ENCODE measurements around the gene AZI2. TPM values are rescaled to one million over a fixed set of nuclear protein-coding genes. Genes with fewer than 3 reads are reported as not detected.

Gene AZI2
- total and polyA plus RNA-seq, 4 experiments from 2014 or later = 40.3 to 44.5 (median 43.6) TPM

- peaks cover 3 to 14% (median 12%) of the 10 kb centered on the region in 4 donors for H3K4me1 Mint-ChIP-seq
- DNase-seq = no peak
- Histone ChIP-seq H3K27ac (ENCODE audit: low read depth, low read length) (no peak overlapping the region), H3K4me3 (ENCODE audit: low read length in 2 of 2) (no peak overlapping the region), H3K9me3 (ENCODE audit: control insufficient read depth in 1 of 2, low read length in 2 of 2) (peaks cover 0 to under 1% of the 10 kb centered on the region in 2 donors), H3K27me3 (ENCODE audit: insufficient read depth, low read length) (no peaks in the 10 kb centered on the region), H3K4me1 (ENCODE audit: insufficient read depth, low read length) (no peaks in the 10 kb centered on the region), H3K36me3 (ENCODE audit: insufficient read depth, low read length) (no peaks in the 10 kb centered on the region)
- peaks cover 21 to 26% of the 10 kb centered on the region in 2 donors for H3K36me3 Mint-ChIP-seq
- H3K27me3 Mint-ChIP-seq = no peaks in the 10 kb centered on the region
- intact Hi-C loops (cut with micrococcal nuclease) = no loop called here
- POLR2A ChIA-PET (ENCODE audit: partially characterized antibody) = no interaction called here
- H3K27ac Mint-ChIP-seq = peak overlapping the region in 3 of 7 donors; percentile 6 to 69 (median 24)
- no peak overlapping the region for H3K4me3 Mint-ChIP-seq
- CTCF ChIA-PET (ENCODE audit: partially characterized antibody) = interaction anchor here (1.0 to 1.2 kb wide), 2 partner anchors 566 to 599 kb away, joined by 3 read pairs; no protein-coding TSS in a partner anchor
- H3K9me3 Mint-ChIP-seq = peaks cover 0 to 12% (median 5%) of the 10 kb centered on the region in 8 donors
Measured at GRCh38 chr3:28278918-28279317, 69.7 kb downstream of the AZI2 start.

GRCh38 chr3:28273837-28274236, 74.8 kb downstream of the AZI2 start:
- H3K27ac Mint-ChIP-seq = no peak overlapping the region
- no peaks in the 10 kb centered on the region for H3K27me3 ChIP-seq (ENCODE audit: insufficient read depth, low read length)
- H3K4me1 ChIP-seq (ENCODE audit: insufficient read depth, low read length) = no peaks in the 10 kb centered on the region
- H3K36me3 Mint-ChIP-seq = peaks cover 65% of the 10 kb centered on the region in 2 donors
- H3K4me3 Mint-ChIP-seq = peak overlapping the region in 1 of 8 donors; percentile 17
- H3K36me3 ChIP-seq (ENCODE audit: insufficient read depth, low read length) = no peaks in the 10 kb centered on the region
- H3K27me3 Mint-ChIP-seq = no peaks in the 10 kb centered on the region
- POLR2A ChIA-PET (ENCODE audit: partially characterized antibody) = no interaction called here
- peaks cover 0 to 7% of the 10 kb centered on the region in 2 donors for H3K9me3 ChIP-seq (ENCODE audit: control insufficient read depth in 1 of 2, low read length in 2 of 2)
- no peak overlapping the region for H3K27ac ChIP-seq (ENCODE audit: low read depth, low read length)
- DNase-seq = no peak
- CTCF ChIA-PET (ENCODE audit: partially characterized antibody) = interaction anchor here (0.7 to 1.5 kb wide), 3 partner anchors 12 to 552 kb away, joined by 3 read pairs; partner anchors contain the start of gene EOMES
- intact Hi-C loops (cut with micrococcal nuclease) = no loop called here
- peaks cover 3 to 32% (median 24%) of the 10 kb centered on the region in 8 donors for H3K9me3 Mint-ChIP-seq
- H3K4me1 Mint-ChIP-seq = peaks cover 6 to 34% (median 19%) of the 10 kb centered on the region in 4 donors
- no peak overlapping the region for H3K4me3 ChIP-seq (ENCODE audit: low read length in 2 of 2)

Other genes starting within 250 kb of the AZI2 start
- gene CMC1, start 107.2 kb downstream of the AZI2 start, total RNA-seq = 10 to 100 TPM; 15.9 to 18.4 TPM
- gene CMC1, start 107.2 kb downstream of the AZI2 start, polyA plus RNA-seq = 10 to 100 TPM; 43.4 to 49.8 TPM
- gene ZCWPW2, start 103 bp downstream of the AZI2 start, total RNA-seq = 1 to 10 TPM in 1 of 2 experiments, under 1 TPM in 1; 0.61 to 1.5 TPM
- gene ZCWPW2, start 103 bp downstream of the AZI2 start, polyA plus RNA-seq = under 1 TPM; 0.59 to 0.91 TPM